ENCODE data around the gene GTF2H3. TPM values are rescaled to one million over a fixed set of nuclear protein-coding genes. Genes with fewer than 3 reads are reported as not detected.

Gene GTF2H3
- polyA plus RNA-seq, 1 experiment = 19.6 TPM

DNA sequence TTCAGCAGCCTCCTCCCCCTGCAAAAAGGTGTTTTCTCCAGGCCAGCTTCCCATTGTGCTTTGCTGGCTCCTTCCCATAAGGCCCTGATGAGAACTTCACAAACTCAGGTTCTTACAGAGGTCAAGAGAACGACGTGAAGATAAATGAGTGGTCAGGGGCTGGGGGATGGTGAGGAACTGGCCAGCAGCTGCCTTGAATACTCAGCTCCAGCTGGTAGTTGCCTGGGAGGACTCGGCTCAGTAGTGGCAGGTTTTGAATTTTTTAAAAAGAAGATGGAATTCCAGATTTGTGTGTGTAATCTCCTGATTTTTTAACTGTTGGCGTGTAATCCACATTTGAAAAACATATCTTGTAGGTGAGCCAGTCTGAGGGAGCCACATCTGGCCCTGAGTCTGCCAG, 25.9 kb upstream of the GTF2H3 start:
- TF ChIP-seq, protein P1, sequence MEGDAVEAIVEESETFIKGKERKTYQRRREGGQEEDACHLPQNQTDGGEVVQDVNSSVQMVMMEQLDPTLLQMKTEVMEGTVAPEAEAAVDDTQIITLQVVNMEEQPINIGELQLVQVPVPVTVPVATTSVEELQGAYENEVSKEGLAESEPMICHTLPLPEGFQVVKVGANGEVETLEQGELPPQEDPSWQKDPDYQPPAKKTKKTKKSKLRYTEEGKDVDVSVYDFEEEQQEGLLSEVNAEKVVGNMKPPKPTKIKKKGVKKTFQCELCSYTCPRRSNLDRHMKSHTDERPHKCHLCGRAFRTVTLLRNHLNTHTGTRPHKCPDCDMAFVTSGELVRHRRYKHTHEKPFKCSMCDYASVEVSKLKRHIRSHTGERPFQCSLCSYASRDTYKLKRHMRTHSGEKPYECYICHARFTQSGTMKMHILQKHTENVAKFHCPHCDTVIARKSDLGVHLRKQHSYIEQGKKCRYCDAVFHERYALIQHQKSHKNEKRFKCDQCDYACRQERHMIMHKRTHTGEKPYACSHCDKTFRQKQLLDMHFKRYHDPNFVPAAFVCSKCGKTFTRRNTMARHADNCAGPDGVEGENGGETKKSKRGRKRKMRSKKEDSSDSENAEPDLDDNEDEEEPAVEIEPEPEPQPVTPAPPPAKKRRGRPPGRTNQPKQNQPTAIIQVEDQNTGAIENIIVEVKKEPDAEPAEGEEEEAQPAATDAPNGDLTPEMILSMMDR (IDR thresholded peaks at IDR 0.05; ENCODE audit: insufficient read depth, low read depth, low read length) = no peak
- peaks cover 21% of the 10 kb centered on the region for H3K36me3 ChIP-seq (ENCODE audit: control insufficient read depth, insufficient read depth, low read length)
- ChIA-PET CTCF (interaction anchor here (0.6 kb wide), 2 partner anchors 11 to 44 kb away, joined by 3 to 4 read pairs; no protein-coding TSS in a partner anchor), POLR2A (no interaction called here)
- H3K27me3 ChIP-seq (ENCODE audit: control insufficient read depth, insufficient read depth, low read length) = no peaks in the 10 kb centered on the region
- no peak for DNase-seq (ENCODE audit: low read depth)
- no peak overlapping the region for H3K4me3 ChIP-seq (ENCODE audit: low read depth, low read length)

DNA sequence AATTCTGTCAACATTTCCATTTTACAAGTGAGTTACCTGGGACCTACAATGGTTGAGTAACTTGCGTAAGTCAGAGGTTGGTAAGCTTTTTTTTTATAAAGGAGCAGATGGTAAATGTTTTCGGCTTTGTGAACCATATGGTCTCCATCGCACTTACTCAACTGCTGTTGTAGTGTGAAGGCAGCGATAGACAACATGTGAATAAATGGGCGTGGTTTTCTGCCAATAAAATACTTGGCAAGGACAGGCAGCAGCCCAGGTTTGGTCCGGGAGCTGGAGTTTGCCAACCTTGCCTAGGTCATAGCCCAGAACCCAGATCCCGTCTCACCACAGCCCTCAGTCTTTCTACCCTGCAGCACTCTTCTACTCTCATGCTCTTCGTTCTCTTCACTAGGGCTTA, 25.4 kb upstream of the GTF2H3 start:
- TF ChIP-seq, protein P1 (IDR thresholded peaks at IDR 0.05; ENCODE audit: insufficient read depth, low read depth, low read length) = no peak
- CTCF ChIA-PET = interaction anchor here (0.6 kb wide), 2 partner anchors 11 to 44 kb away, joined by 3 to 4 read pairs; no protein-coding TSS in a partner anchor
- POLR2A ChIA-PET = no interaction called here
- no peaks in the 10 kb centered on the region for H3K27me3 ChIP-seq (ENCODE audit: control insufficient read depth, insufficient read depth, low read length)
- H3K4me3 ChIP-seq (ENCODE audit: low read depth, low read length) = no peak overlapping the region
- no peak for DNase-seq (ENCODE audit: low read depth)
- peaks cover 23% of the 10 kb centered on the region for H3K36me3 ChIP-seq (ENCODE audit: control insufficient read depth, insufficient read depth, low read length)

DNA sequence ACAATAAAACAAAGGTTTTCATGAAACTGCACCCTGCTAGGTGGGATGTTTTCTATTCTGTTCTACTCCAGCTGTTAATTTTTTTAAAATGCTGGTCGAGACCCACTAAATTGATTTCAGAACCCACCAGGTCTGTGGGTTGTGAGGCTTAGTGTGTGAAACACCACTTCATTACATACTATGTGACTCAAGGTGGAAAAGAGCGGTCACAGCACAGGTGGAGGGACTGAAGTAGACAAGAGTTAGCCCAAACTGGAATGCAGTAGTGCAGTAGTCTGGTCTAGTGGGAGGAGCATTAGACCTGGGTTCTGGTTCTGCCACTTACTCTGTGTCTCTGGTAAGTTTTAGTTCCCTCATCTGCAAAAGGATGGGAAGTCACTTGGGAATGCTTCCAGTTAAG, 19.5 kb upstream of the GTF2H3 start:
- peaks cover 24% of the 10 kb centered on the region for H3K36me3 ChIP-seq (ENCODE audit: control insufficient read depth, insufficient read depth, low read length)
- CTCF ChIA-PET = no interaction called here
- TF ChIP-seq, protein P1 (IDR thresholded peaks at IDR 0.05; ENCODE audit: insufficient read depth, low read depth, low read length) = no peak

DNA sequence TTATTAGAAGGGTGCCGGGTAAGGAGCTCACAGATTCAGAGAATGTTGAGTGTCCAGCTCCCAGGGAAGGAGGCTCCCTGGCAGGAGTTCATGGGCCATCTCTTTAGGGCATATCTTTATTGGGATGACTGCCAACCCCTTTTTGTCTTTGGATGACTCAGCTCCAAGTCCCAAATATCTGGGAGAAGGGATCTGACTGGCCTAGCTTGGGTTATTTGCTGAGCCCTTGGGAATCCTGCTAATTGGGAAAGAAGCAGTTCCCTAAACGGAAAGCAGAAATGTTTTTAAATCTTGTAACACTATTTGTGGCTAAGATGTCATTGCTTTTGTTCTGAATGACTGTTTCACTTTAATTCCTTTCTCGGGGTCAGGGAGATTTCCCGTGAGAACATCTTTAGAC, 19.1 kb upstream of the GTF2H3 start:
- no peak for DNase-seq (ENCODE audit: low read depth)
- Histone ChIP-seq H3K36me3 (ENCODE audit: control insufficient read depth, insufficient read depth, low read length) (peaks cover 22% of the 10 kb centered on the region), H3K27me3 (ENCODE audit: control insufficient read depth, insufficient read depth, low read length) (no peaks in the 10 kb centered on the region), H3K4me3 (ENCODE audit: low read depth, low read length) (no peak overlapping the region)
- TF ChIP-seq, protein P1 (IDR thresholded peaks at IDR 0.05; ENCODE audit: insufficient read depth, low read depth, low read length) = no peak
- ChIA-PET CTCF (no interaction called here), POLR2A (no interaction called here)

More for the DNA sequence above, 19.5 kb upstream of the GTF2H3 start:
- H3K4me3 ChIP-seq (ENCODE audit: low read depth, low read length) = no peak overlapping the region
- no peaks in the 10 kb centered on the region for H3K27me3 ChIP-seq (ENCODE audit: control insufficient read depth, insufficient read depth, low read length)
- POLR2A ChIA-PET = no interaction called here
- DNase-seq (ENCODE audit: low read depth) = no peak

DNA sequence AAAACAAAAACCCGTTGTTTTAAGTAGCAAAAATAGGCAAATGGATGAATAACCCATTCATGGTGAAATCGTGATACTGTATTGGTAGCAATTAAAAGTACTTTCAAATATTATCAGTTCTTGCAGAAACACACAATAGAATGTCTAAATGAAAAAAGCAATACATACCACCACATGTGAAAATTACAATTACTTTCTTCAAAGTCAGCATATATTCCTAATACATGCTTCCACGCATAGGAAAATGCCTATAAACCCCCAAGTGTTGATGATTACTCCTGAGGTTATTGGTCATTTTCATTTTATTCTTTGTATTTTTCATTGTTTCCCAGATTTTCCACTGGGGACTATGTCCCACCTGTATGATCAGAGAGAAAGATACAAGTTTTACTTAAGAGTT, 16.5 kb upstream of the GTF2H3 start:
- Histone ChIP-seq H3K36me3 (ENCODE audit: control insufficient read depth, insufficient read depth, low read length) (peaks cover 21% of the 10 kb centered on the region), H3K27me3 (ENCODE audit: control insufficient read depth, insufficient read depth, low read length) (no peaks in the 10 kb centered on the region), H3K4me3 (ENCODE audit: low read depth, low read length) (no peak overlapping the region)
- ChIA-PET POLR2A (no interaction called here), CTCF (interaction anchor here (0.8 kb wide), 1 partner anchor 25 kb away, joined by 3 read pairs; no protein-coding TSS in a partner anchor)
- no peak for DNase-seq (ENCODE audit: low read depth)
- TF ChIP-seq, protein P1 (IDR thresholded peaks at IDR 0.05; ENCODE audit: insufficient read depth, low read depth, low read length) = no peak

All from BJ (cell line).